LoVo (cell line): Measurements from ENCODE around the gene LRIT1.

ENCODE experiments used
- DNase-seq: peaks from one replicate; pipeline ENCODE4 v3.0.0-alpha.2; 2016; ENCODE audit warnings: low spot score

LRIT1 gene

DNA sequence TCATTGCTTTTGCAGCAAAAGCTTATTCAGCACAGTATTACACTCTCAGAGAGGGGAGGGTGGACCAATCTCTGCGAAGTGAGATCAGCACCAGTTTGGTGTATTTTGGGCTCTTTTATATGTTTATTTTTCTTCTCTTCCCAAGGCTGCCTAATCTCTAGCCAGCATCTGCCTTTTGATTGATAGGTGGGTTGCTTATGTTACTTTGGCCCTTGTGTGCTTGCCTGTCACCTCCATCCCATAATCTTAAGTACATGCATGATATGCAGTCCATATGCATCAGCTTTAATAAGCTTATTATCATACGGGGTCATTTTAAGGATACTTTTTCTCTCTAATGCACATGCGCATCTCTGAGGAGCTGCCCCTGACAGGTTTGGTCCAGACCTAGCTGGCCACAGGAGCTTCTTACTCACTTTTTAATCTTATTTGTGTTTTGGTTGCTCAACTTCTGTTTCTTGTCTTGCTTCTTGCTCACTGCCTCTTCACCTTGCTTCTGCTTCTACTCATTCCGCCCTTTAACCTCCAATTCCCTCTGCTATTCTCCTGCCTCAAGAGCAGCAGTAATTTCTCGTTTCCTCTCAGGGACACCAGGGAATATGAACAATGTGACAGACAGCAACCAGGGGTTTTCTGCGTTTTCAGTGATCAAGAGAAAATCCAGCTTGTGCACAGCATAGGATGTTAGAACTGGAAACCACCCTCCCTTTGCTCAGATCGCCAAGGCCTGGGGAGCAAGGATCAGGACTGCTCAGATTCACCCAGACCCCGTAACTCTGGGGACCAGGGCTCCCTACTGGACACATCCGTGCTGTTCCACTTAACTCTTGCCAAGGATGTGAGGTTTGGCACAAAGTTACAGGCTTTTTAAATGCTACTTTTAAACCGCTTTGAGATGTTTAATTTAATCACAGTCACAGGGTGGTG lies 13.5 kb upstream of the LRIT1 start:
- no peak for DNase-seq

DNA sequence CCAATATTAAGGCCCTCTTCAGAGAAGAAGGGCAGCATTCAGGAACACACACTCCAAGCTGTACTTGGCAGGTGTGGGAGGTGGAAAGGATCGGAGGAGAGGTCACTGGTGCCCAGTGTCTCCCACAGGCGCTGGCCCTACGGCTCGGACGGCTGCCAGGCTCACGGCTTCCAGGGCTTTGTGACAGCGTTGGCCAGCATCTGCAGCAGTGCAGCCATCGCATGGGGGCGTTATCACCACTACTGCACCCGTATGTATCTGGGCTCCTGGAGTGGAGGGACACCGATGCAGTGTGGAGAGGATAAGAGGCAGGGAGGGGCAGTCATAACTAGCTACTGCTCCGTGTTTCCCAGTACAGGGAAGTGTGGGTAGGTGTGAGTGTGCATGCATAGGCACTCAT lies 7.4 kb upstream of the LRIT1 start:
- no peak for DNase-seq

DNA sequence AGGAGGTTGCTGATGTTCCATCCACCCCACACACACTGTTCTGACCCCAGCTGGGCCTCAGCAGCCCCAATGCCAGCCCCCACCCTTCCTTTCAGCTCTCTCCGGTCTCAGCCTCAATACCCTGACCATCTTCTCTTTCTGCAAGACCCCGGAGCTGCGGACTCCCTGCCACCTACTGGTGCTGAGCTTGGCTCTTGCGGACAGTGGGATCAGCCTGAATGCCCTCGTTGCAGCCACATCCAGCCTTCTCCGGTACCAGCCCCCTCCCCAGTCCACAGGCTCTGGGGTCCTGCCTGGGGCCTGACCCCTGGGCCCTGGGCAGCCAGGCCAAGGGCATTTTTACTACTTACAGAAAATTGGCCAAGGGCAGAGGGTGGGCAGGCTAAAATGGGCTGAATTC lies 6.2 kb upstream of the LRIT1 start:
- DNase-seq = no peak

DNA sequence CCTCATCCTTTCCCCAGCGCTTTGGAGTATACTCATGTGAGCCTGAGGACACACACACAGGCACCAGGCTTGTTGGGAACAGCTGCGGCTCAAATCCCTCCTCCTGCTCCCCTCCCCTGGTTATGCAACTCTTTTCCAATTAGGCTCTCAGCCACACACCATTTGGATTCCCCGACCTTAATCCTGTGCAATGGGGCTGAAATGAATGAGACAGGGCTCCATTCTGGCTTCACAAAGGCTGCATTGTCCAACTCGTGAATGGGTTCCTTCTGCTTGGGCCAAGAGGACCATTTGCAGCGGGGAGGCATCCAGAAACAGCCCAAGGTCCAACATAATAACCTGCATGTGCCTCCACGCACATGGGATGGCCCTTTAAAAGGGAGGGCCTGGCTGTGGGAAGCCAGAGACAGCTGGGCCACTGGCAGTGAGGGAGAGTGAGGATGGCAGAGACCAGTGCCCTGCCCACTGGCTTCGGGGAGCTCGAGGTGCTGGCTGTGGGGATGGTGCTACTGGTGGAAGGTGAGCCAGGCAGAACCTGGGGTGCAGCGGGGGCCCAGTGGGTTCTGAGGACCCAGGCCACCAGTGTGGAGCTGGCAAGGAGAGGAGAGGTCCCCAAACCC lies 3.4 kb upstream of the LRIT1 start, which contains the start of gene RGR:
Gene RGR (plus strand): TSS at position 403 of the 620 bp plus-strand sequence. CDS start 38 bp downstream, at position 441.
- DNase-seq = no peak

DNA sequence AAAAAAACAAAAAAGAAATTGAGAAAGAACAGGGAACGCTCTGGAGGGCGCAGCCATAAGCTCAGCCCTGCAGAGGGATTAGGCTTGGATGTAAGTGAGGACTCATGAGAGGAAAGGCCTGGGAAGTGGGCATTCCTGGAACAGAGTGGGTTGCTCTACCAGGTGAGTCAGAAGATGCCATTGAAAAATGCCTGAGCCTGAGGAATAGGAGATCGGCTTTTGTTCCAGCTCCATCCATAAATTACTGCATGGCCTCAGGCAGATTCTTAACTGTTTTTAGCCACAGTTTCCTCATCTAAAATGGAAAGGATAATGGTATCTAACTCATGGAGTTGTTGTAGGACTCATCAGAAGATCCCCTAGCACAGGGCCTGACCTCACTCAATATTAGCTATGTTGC lies 2.4 kb upstream of the LRIT1 start:
- no peak for DNase-seq

DNA sequence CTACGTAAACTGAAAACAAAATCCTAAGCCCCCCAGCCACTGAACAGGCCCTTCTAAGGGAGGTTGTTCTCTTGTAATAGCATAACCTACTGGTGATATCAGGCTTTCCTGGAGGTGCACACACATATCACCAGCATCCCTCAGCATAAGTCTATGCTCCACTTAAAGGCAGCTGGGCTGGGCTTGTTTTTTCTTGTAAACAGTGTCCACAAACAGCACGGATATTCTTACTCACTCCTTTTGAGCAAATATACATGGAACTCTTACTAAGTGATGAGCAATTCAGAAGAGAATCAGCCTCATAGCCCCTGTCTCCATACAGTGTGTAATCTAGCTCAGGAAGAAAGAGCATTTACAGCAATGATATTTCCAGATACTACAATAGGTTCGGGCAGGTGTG lies 2.4 kb downstream of the LRIT1 start:
- no peak for DNase-seq

DNA sequence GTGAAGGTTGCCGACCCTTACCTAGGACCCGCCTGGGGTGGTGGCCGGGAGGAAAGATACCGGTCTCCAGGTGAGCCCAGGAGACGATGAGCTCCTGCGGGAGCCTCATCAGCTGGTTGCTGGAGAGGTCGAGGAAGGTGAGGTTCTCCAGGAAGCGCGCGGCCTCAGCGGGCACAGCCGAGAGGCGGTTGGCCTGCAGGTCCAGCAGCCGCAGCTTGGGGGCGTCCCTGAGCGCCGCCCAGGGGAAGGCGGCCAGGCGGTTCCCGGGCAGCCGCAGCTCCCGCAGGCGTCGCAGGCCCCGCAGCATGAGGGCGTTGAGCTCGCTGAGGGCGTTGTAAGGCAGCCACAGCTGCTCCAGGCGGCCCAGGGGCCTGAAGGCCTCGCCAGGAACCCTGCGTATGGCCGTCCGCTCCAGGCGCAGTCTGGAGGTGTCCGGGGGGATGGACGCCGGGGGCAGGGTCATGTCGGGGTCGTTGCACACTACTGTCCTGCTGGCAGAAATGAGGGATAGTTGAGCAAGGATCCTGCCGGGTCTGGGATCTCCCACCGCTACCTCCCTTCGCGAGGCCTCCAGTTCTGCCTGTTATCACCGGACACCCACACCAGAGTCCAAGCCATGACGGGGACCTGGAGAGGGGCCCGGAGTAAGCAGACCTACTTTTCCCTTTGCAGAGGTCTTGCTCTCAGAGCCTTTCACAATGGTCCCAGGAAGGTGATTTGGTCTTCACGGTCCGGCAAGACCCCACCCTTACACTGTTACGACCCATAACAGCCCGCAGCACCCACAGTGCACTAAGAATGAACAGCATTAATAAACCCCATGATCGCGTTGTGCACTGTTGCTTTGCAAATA lies 3.9 kb downstream of the LRIT1 start:
- DNase-seq = no peak

DNA sequence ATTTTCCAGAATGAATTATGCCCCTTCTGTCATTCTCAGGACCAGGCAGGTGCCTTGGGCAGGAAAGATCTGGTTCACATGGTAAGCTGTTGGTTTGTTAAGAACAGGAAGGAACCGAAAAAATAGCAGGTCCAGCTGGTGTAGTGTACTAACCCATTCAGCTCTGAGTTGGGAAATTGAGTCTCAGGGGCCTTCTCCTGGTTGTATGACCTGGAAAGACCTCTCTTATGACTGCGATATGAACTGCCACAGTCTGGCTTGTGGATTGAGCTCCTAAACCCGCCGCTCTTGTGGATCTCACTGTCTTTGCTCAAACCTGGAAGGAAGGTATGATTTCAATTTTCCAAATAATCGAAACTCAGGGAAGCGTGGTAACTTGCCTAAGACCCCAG lies 4.5 kb downstream of the LRIT1 start:
- no peak for DNase-seq

DNA sequence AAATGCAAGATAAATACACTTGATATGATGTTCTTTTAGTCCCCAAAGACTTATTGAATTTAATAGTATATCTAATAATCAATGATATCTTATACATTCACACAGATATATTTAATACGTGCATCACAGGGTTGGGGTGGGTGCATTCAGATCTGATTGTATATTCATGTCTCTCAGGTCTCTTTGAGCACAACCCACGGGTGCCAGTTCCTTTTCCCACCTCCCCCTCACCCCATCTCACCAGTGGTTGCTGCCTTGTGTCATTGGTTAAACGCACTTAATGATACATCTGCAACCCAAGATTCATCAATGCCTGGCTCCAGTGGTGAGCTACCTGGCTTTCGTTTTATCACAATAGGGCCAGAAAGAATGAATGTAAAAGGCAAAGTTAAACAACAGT lies 6.2 kb downstream of the LRIT1 start:
- no peak for DNase-seq

DNA sequence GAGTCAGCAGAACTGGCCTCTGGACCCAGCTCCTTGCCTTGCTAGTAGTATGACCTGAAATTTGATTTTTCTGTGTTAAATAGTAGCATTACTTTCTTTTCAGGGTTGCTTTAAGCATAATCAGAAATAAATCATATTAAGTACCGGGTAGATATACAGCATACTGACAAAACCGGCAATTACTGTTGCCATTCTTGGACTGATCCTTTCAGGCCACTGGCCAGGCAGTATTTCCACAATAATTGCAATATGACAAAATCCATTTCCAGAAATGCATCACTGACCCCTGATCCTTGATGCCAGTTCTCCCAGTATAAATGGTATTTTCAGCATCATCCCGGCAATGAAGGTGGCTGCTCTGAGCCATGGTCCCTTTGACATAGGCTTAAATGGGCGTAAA lies 6.9 kb downstream of the LRIT1 start:
- no peak for DNase-seq

DNA sequence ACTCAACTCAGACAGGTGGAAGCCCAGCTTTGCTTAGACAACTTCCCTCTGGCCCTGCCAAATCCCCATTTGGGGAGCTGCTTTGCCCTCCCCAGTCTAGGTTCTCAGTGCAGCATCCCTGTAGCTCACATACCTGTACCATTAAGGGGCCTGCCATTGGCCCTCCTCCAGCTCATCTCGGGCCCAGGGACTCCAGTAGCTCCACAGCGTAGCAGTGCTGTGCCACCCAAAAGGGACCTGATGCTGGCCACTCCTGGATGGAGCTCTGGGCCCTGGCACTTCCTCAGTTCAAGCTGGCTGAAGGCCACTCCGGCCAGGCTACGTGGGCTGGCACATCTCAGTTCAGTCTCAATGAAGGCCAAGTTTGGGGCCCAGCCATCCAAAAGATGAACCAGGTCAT lies 7.4 kb downstream of the LRIT1 start:
- DNase-seq = no peak

DNA sequence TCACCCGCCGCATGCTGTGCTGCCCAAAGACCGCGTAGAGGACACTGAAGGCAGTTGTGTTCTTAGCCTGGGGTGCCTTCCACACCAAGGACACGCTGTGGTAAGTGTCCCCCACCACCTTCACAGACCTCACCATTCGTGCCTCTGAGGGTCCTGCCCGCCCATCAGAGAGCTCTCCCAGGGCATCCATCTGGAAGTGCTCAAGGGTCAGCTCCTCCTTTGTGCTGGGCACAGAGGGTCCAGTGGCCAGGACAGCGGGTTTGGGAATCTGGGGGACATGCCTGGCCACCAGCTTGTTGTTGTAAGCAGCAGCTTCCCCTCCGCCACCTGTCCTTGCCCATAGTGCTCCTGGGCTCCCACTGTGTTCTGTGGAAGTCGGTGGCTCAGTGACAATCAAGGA lies 9.0 kb downstream of the LRIT1 start:
- DNase-seq = no peak

DNA sequence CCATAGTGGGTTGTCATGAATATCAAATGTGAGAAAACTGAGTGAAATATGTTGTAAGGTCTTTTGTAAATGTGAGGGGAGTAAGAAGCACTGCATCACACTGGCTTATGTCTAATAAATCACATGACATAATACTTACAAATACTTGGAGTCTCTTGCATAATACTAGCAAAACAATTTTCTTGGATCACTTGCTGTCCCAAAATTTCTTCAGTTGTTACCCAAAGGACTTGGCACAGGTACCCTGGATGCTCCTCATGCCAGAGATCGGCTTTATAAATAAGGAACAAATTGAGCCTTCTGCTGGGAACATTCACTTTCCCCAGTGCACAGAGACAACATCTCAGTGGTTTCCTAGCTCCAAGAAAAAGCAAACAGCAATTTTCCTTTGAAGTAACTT lies 11.0 kb downstream of the LRIT1 start:
- no peak for DNase-seq

DNA sequence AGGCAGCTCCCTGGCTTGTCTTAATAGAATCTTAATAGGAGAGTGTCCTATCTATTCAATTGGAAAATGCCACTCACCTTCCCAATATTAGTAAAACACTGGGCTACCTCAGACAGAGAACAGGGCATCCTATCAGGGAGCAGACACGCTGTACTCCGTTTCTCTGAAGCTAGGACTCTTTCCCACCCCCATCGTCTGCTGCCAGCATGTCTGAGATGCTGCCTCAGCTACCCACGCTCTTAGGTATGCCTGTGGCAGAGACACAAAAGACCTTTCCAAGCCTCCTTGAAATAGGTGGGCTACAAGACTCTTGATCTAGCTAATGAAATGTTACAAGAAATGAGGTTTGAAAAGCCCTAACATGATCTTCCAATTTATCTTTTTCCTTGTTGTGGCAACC lies 13.5 kb downstream of the LRIT1 start:
- DNase-seq = no peak

DNA sequence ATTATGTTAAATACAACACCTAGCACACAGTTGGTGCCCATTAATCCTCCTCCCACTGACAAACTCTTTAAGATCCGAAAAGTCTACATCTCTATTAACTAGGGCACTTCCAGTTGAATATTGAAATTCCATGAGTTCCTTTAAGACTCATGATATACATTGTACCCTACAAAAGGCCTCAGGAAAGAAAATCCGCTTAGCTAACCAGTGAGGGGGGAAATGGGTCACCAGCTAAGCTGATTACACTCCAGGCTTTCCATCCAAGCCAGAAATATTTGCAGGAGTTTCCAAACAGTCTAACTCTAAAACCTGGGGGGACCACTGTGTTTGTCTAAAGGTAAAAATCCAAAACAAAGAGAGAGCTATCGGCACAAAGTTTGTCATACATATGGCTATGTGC lies 14.7 kb downstream of the LRIT1 start:
- no peak for DNase-seq

DNA sequence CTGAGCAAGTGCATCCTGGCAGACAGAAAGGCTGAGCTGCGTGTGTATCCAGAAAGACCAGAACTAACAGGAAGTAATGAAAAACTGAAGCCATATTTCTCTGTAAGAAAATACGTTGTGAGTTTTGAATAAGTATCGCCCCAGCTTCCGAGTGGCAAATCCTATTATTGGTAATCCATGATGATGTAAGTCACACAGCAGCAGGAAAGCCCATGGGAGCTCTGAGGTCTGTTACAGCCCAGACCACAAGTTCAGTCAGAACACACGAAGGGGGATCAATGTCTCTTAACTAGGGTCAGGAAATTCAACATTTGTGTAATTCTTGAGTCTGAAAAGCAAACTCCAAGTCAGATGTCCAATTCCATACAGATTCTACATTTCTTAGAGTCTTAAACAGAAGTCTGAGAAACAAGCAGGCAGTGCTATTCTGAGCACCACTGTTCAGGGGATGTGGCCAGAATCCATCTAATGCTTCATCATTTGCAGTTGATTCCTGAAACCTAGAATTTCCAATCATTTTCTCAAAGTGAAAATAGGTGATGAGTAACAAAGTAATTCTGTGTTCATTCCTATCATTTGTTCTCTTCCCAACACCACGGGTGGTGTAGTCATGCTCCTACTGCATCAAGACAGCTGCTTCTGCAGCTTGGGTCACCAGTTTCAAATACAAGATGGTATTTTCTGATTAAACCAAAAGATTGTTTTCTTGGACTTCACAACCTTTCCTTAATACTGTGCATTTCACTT lies 15.7 kb downstream of the LRIT1 start, which contains the start of gene LRIT2:
Gene LRIT2 (minus strand): TSS at position 118 of the 747 bp plus-strand sequence. CDS start 24 bp downstream, at position 94.
- DNase-seq = no peak

DNA sequence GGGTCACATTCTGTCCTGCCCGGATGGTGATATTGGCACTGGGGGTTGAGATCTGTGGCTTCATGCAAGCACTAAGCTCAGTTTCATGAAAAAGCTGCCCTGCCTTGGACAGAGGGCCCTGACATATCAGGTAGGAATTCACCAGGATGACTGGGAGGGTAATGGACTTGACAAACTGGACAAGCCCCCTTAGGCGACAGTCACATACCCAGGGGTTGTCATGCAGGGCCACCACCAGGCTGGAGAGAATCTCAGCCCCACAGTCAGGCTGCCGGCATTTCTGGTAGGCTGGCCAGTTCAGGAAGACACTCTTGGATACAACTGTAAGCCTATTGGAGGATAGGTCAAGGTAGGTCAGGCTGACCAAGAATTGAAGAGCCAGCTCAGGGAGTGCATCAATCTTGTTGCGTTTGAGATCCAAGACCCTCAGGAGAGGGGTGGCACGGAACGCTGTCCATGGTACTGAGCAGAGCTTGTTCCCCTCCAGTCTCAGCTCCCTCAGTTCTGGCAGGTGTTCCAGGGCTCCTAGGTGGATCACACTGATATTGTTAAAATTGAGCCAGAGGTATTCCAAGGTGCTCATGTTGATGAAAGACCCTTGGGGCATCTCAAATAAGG lies 16.8 kb downstream of the LRIT1 start:
- DNase-seq = no peak

DNA sequence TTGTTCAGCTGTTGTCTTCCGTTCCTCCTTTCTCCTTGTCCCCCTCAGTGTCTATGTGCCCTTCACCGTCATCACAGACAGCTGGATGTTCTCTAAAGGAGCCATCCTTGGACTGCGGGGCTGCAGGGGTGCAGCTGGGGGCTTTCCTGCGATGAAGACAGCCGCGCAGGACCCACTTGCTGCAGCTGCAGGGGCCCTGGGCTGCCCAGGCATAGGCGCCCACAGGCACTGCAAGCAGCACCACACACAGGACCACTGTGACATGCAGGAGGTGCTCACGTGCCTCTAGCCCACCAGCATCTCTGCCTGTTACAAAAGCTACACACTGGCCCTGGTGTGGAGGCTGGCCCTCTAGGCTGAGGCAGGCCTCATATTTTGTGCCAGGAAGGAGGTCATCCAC lies 19.4 kb downstream of the LRIT1 start:
- DNase-seq = no peak

DNA sequence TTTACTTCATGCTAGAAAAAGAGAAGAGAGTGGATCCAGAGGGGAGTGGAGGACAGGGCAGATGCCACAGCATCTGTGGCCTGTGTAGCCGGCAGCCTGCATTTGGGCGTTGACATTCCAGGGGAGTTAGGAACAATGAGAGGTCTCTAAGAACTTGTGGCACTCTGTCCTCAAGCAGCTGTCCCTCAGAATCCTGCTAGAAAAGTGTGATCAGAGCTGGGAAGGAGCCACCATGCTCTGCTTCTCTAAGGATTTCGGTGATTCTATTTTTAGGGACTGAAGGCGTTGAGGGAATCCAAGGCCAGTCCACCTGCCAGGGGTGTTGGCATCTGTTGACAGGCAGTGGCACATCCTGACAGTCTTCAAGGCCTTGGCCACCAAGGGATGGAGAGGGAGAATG lies 23.6 kb downstream of the LRIT1 start:
- DNase-seq = no peak

DNA sequence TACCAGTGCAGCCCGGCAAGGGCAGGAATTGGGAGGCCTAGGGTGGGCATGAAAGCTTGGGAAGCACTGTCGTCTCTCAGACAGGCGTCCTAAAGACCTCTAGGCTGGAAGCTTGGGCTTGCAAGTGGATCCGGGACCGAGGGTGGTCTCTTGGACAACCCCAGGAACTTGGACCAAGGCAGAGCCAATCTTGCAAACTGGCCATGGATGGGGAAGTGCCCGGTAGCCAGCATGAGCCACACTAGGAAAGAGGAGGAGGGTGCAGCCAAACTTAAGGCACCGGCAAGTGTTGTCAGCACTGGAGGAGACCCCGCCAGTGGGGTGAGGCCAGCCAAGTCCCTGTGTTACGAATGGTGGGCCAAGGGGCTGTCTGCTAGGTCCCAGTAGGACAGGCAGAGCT lies 24.5 kb downstream of the LRIT1 start:
- DNase-seq = no peak

DNA sequence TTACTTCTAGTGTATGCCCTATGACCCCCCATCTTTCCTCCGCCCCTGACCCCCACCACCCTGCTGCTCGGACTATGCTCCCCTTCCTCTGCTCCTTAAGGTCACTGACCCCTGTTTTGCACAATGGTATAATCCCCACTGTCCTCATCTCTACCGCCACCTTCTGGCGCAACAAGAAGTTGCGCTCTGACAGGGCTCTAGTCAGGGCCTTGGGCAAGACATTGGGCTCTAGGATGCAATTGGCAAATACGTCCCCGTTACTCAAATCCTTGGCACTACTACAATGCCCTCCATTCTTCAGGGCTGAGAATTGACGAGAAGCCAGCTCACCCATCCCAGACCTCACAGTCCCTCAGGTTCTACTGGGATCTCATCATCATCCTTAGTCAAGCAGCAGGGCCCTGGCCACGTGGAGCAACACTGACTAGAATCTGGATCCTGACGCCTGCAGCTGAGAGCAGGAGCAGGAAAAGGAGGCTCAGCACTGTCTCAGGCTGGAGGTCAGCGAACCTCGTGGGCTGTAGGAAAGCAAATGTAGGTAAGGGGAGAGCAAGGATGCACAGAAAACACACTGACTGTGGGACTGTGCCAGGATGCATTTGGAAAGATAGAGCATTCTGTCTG lies 26.6 kb downstream of the LRIT1 start:
- DNase-seq = no peak
